Natural killer cell (primary cell): ENCODE measurements around the gene RNF121. TPM values are rescaled to one million over a fixed set of nuclear protein-coding genes. Genes with fewer than 3 reads are reported as not detected.

Source experiments
- ATAC-seq, 3 donors: fragments of 150-1000 bp in 2 of 3; fragments of 200-7000 bp in 1 of 3; cut with Tn5 transposase; 1 replicate in 1 of 3; 2 replicates in 2 of 3; pipeline ENCODE4 v1.10.0; 2021; ENCODE audit warnings: mild to moderate bottlenecking in 2 of 3, moderate library complexity in 2 of 3
- DNase-seq, 2 donors: peaks; one replicate each; pipeline versions ENCODE4 v3.0.0 to v3.0.0-alpha.2; 2013 to 2021; ENCODE audit warnings: mixed read lengths in 1 of 2
- H3K27ac ChIP-seq: one replicate; pipeline ENCODE4 v1.5.1; 2013; ENCODE audit warnings: mild to moderate bottlenecking, low read length
- H3K27me3 ChIP-seq: one replicate; pipeline ENCODE4 v1.6.1; 2013; ENCODE audit warnings: low read length; ENCODE audit not compliant: control insufficient read depth, insufficient read depth
- H3K36me3 ChIP-seq: one replicate; pipeline ENCODE4 v1.6.1; 2013; ENCODE audit warnings: low read length; ENCODE audit not compliant: control insufficient read depth, insufficient read depth
- H3K4me1 ChIP-seq: one replicate; pipeline ENCODE4 v1.6.1; 2013; ENCODE audit warnings: low read length; ENCODE audit not compliant: control insufficient read depth, insufficient read depth
- H3K4me3 ChIP-seq: one replicate; pipeline ENCODE4 v1.5.1; 2013; ENCODE audit warnings: low read length
- H3K9me3 ChIP-seq: one replicate; pipeline ENCODE4 v1.6.1; 2013; ENCODE audit warnings: low read length; ENCODE audit not compliant: control insufficient read depth, insufficient read depth
- H3K27ac Mint-ChIP-seq, 2 donors: one replicate each; pipeline ENCODE4 v1.8.0; 2022; ENCODE audit warnings: mild to moderate bottlenecking in 2 of 2, mixed read lengths in 2 of 2, moderate library complexity in 1 of 2
- H3K27me3 Mint-ChIP-seq, 2 donors: one replicate each; pipeline ENCODE4 v1.8.0; 2022; ENCODE audit warnings: low read depth in 2 of 2, mixed read lengths in 2 of 2
- H3K36me3 Mint-ChIP-seq: one replicate; pipeline ENCODE4 v1.8.0; 2022; ENCODE audit warnings: mixed read lengths
- H3K4me1 Mint-ChIP-seq, 2 donors: one replicate each; pipeline ENCODE4 v1.8.0; 2022; ENCODE audit warnings: mixed read lengths in 2 of 2
- H3K4me3 Mint-ChIP-seq: one replicate; pipeline ENCODE4 v1.8.0; 2022; ENCODE audit warnings: mild to moderate bottlenecking, moderate library complexity, mixed read lengths
- H3K9me3 Mint-ChIP-seq, 2 donors: one replicate each; pipeline ENCODE4 v1.8.0; 2022; ENCODE audit warnings: mixed read lengths in 2 of 2
- CTCF ChIP-seq: fragments of 200-600 bp; IDR thresholded peaks from one replicate; pipeline ENCODE4 v1.8.0; 2022; ENCODE audit warnings: antibody characterized with exemption
- WGBS: methylation state at CpG from one replicate; pipeline ENCODE4 v1.1.7; 2013; ENCODE audit warnings: missing lambda C conversion rate; ENCODE audit not compliant: insufficient coverage; 5-methylcytosine and 5-hydroxymethylcytosine counted together
- intact Hi-C: fragments of 100-400 bp; cut with micrococcal nuclease; formaldehyde crosslinking; loops from one replicate; pipeline ENCODE4 v1.14.2; 2022
- total RNA-seq, 4 donors: library from RNA; stranded (reverse); fragments of 120-200 nt in 1 of 4; gene quantifications; one replicate each; pipeline versions ENCODE4 v1.2.3 to v1.2.4, GENCODE V29; 2013 to 2022

RNF121 gene
- total RNA-seq, 3 donors from 2014 or later (not counting 1 experiment from before 2014, with no cell fraction given) = 22.7 to 28.2 (median 22.9) TPM

GRCh38 chr11:71935338-71935925 is 6.6 kb downstream of the RNF121 start:
- peaks cover 15 to 22% of the 10 kb centered on the region in 2 donors for H3K4me1 Mint-ChIP-seq
- no peak overlapping the region for H3K27ac Mint-ChIP-seq
- peaks cover 2% of the 10 kb centered on the region for H3K4me1 ChIP-seq
- H3K4me3 ChIP-seq = no peak overlapping the region
- intact Hi-C loops = no loop called here
- no peaks in the 10 kb centered on the region for H3K36me3 Mint-ChIP-seq
- TF ChIP-seq CTCF = no peak
- no peaks in the 10 kb centered on the region for H3K27me3 Mint-ChIP-seq
- 91% methylated on average over 4 of the region's 4 CpGs for WGBS
- no peaks in the 10 kb centered on the region for H3K36me3 ChIP-seq
- no peaks in the 10 kb centered on the region for H3K27me3 ChIP-seq
- no peak overlapping the region for H3K27ac ChIP-seq
- no peak for ATAC-seq
- H3K9me3 ChIP-seq = no peaks in the 10 kb centered on the region
- H3K4me3 Mint-ChIP-seq = no peak overlapping the region
- DNase-seq = no peak
- H3K9me3 Mint-ChIP-seq = no peaks in the 10 kb centered on the region

DNA sequence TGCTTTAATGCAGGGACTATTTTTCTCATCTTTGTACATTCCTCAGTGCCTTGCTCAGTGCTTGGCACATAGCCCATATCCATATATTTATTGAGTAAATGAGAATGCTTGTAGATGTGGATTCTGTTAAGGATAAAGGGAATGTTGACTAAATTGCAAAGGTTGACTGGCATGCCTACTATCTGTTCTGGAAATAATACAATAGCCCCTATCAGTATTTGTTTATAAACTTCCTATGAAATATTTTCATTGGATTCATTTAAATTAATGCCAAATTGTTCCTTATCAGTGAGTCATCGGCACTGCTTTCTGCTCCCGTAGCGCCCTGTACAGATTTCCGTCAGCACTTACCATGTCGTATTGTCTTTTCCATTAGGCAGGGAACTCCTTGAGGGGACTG is 8.0 kb downstream of the RNF121 start:
- no peak for DNase-seq
- H3K4me3 Mint-ChIP-seq = no peak overlapping the region
- intact Hi-C loops = no loop called here
- H3K9me3 Mint-ChIP-seq = no peaks in the 10 kb centered on the region
- TF ChIP-seq CTCF = no peak
- no peaks in the 10 kb centered on the region for H3K27me3 Mint-ChIP-seq
- peaks cover 12 to 13% of the 10 kb centered on the region in 2 donors for H3K4me1 Mint-ChIP-seq
- Histone ChIP-seq H3K27ac (no peak overlapping the region), H3K4me1 (peaks cover 2% of the 10 kb centered on the region), H3K27me3 (no peaks in the 10 kb centered on the region), H3K9me3 (no peaks in the 10 kb centered on the region), H3K4me3 (no peak overlapping the region), H3K36me3 (no peaks in the 10 kb centered on the region)
- H3K36me3 Mint-ChIP-seq = no peaks in the 10 kb centered on the region
- ATAC-seq = no peak
- 76% methylated on average over 5 of the region's 5 CpGs for WGBS
- no peak overlapping the region for H3K27ac Mint-ChIP-seq

GRCh38 chr11:71937826-71938225 is 9.0 kb downstream of the RNF121 start:
- H3K27me3 ChIP-seq = no peaks in the 10 kb centered on the region
- TF ChIP-seq CTCF = no peak
- H3K9me3 Mint-ChIP-seq = no peaks in the 10 kb centered on the region
- H3K9me3 ChIP-seq = no peaks in the 10 kb centered on the region
- H3K4me1 Mint-ChIP-seq = peaks cover 12 to 13% of the 10 kb centered on the region in 2 donors
- H3K36me3 Mint-ChIP-seq = no peaks in the 10 kb centered on the region
- H3K4me1 ChIP-seq = peaks cover 2% of the 10 kb centered on the region
- intact Hi-C loops = no loop called here
- no peak overlapping the region for H3K4me3 ChIP-seq
- ATAC-seq = no peak
- no peak overlapping the region for H3K27ac ChIP-seq
- no peak overlapping the region for H3K27ac Mint-ChIP-seq
- no peak overlapping the region for H3K4me3 Mint-ChIP-seq
- no peaks in the 10 kb centered on the region for H3K36me3 ChIP-seq
- DNase-seq = no peak
- WGBS = 100% methylated on average over 1 of the region's 1 CpG
- no peaks in the 10 kb centered on the region for H3K27me3 Mint-ChIP-seq

DNA sequence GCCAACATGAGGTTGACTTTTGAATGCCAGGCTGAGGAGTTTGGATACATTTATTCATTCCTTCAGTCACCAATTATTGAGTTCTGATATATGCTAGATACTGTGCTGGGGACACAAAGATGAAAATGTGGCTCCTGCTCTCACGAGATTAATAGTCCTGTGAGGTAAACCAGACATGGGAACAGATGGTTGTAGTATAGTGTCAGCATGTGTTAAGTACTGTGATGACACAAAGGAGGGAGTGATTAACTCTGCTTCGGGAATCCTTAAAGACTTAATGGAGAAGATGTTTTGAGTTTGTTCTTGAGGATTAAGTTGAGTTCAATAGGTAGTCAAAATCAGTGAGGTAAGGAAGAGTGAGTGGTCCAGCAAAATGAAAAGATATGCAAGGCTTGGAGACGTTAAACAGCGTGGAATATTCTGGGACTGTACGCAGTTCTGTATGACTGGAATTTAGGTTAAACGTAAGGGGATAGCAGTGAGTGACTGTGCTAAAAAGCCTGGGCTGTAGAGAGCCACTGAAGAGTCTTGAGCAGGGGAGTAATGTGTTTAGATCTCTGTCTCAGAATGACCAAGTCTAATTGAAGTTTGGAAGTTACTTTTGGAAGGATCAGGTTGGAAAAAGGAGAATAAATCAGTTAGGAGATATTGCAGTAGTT is 11.8 kb downstream of the RNF121 start:
- intact Hi-C loops = no loop called here
- Mint-ChIP-seq H3K36me3 (no peaks in the 10 kb centered on the region), H3K27me3 (no peaks in the 10 kb centered on the region), H3K4me3 (no peak overlapping the region), H3K9me3 (no peaks in the 10 kb centered on the region), H3K4me1 (peaks cover 0 to 14% of the 10 kb centered on the region in 2 donors), H3K27ac (no peak overlapping the region)
- TF ChIP-seq CTCF = no peak
- 94% methylated on average over 6 of the region's 6 CpGs for WGBS
- ATAC-seq (no peak), DNase-seq (no peak)
- Histone ChIP-seq H3K9me3 (no peaks in the 10 kb centered on the region), H3K4me3 (no peak overlapping the region), H3K36me3 (no peaks in the 10 kb centered on the region), H3K4me1 (no peaks in the 10 kb centered on the region), H3K27me3 (no peaks in the 10 kb centered on the region), H3K27ac (no peak overlapping the region)
